Epithelial cell of esophagus (primary cell): ENCODE results near the gene TMEM80.

Experiments
- DNase-seq: peaks from one replicate; pipeline ENCODE4 v3.0.0; 2010; ENCODE audit warnings: low read depth
- H3K4me3 ChIP-seq: 2 replicates; pipeline ENCODE4 v1.5.1; 2011; ENCODE audit warnings: mild to moderate bottlenecking, low read length, control low read depth
- CTCF ChIP-seq: IDR thresholded peaks from 2 replicates; pipeline ENCODE4 v1.5.1; 2011; ENCODE audit warnings: low read depth, mild to moderate bottlenecking, low read length, control low read depth, inconsistent platforms; ENCODE audit not compliant: insufficient read depth; ENCODE audit errors: missing control alignments

Gene TMEM80

GRCh38 chr11:708511-708910 is 12.9 kb downstream of the TMEM80 start:
- H3K4me3 ChIP-seq, result peak overlapping the region; percentile 91
- no peak for TF ChIP-seq CTCF
- DNase-seq, result no peak

- no peak overlapping the region for H3K4me3 ChIP-seq
Observed at GRCh38 chr11:709109-709997, 13.7 kb downstream of the TMEM80 start.

GRCh38 chr11:714436-714835 is 18.8 kb downstream of the TMEM80 start:
- no peak for TF ChIP-seq CTCF
- no peak overlapping the region for H3K4me3 ChIP-seq
- DNase-seq, result no peak

More at GRCh38 chr11:709109-709997, 13.7 kb downstream of the TMEM80 start:
- DNase-seq, result no peak
- TF ChIP-seq CTCF, result no peak

- no peak overlapping the region for H3K4me3 ChIP-seq
- TF ChIP-seq CTCF, result no peak
- DNase-seq, result no peak
Observed at GRCh38 chr11:719214-720016, 23.8 kb downstream of the TMEM80 start.

GRCh38 chr11:720017-720641 is 24.5 kb downstream of the TMEM80 start:
- H3K4me3 ChIP-seq, result no peak overlapping the region
- TF ChIP-seq CTCF, result no peak
- DNase-seq, result no peak

- no peak overlapping the region for H3K4me3 ChIP-seq
- no peak for TF ChIP-seq CTCF
- DNase-seq, result peak; percentile 44
Observed at GRCh38 chr11:720642-721246, 25.1 kb downstream of the TMEM80 start.
